ENCODE results near the gene RSU1.
"Not testable (repeated sequence)": the region's sequence is repeated elsewhere in the genome, so short reads cannot be mapped to it uniquely, and the experiment has no call there.

Gene RSU1

GRCh38 chr10:16845248-16845647 is 28.0 kb upstream of the RSU1 start:
- no peak overlapping the region for H3K27ac ChIP-seq
- no peak overlapping the region for H3K4me3 ChIP-seq
- DNase-seq (ENCODE audit: low spot score) = no peak
- TF ChIP-seq CTCF (IDR thresholded peaks at IDR 0.05) = no peak

DNA sequence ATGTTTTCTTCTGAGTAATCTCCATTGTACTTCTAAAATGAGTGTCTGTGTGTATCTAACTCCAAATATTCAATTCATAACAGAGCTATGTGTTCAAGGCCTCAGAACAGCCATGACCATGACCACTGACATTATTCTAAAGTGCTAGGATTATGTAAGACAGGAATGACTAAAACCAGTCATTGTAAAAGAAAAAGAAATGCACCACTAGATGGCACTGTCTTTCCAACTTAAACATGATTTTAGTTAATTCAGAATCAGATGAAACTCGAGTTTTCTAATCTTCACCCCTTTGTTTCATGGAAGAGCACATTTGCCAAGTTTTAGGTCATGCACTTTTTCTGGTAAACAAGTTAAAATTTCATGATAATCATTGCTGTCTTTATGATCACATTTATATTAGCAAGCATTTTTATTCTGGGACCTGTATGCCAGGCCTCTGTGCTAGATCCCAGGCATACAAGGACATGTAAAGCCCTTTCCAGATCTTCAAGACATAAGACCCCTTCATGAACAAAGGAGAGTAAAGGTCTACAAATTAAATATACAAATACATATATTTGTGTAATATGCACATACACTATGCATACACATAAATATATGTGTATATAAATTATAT is 26.1 kb upstream of the RSU1 start:
- TF ChIP-seq CTCF (IDR thresholded peaks at IDR 0.05) = peak; percentile 49
- H3K4me3 ChIP-seq = no peak overlapping the region
- no peak for DNase-seq (ENCODE audit: low spot score)
- H3K27ac ChIP-seq = no peak overlapping the region

DNA sequence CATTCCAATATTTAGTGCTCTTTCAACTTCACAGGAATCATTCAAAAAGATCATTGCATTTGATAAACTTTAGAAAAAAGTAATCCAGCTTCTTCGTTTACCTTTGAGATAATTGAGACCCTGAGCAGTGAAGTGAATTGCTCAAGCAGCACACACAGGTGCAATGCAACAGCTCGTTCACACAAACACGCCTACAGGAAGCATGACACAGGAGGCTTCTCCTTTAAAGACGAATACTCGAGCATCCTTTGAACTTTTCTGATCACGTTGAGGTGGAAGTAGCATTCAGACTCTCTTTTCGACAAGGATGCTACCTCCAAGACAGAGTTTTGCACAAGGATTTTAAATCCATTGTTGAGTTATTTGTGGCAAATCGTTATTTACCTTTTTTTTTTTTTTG is 18.0 kb upstream of the RSU1 start:
- H3K27ac ChIP-seq = no peak overlapping the region
- TF ChIP-seq CTCF (IDR thresholded peaks at IDR 0.05) = no peak
- DNase-seq (ENCODE audit: low spot score) = no peak
- H3K4me3 ChIP-seq = no peak overlapping the region

- peak; percentile 78 for DNase-seq (ENCODE audit: low spot score)
- TF ChIP-seq CTCF (IDR thresholded peaks at IDR 0.05) = no peak
- Histone ChIP-seq H3K27ac (peak overlapping the region; percentile 73 to 87), H3K4me3 (no peak overlapping the region)
Observed at GRCh38 chr10:16832351-16833080, 15.3 kb upstream of the RSU1 start.

- peak; percentile 76 for DNase-seq (ENCODE audit: low spot score)
- no peak for TF ChIP-seq CTCF (IDR thresholded peaks at IDR 0.05)
- peak overlapping the region; percentile 8 to 73 for H3K27ac ChIP-seq
- peak overlapping the region; percentile 52 for H3K4me3 ChIP-seq
Observed at GRCh38 chr10:16828701-16829175, 11.5 kb upstream of the RSU1 start.

- TF ChIP-seq CTCF (IDR thresholded peaks at IDR 0.05) = peak; percentile 26
- DNase-seq (ENCODE audit: low spot score) = peak; percentile 78
- H3K27ac ChIP-seq = peak overlapping the region; percentile 71 to 73
- peak overlapping the region; percentile 52 for H3K4me3 ChIP-seq
Observed at GRCh38 chr10:16828114-16828568, 10.9 kb upstream of the RSU1 start.

DNA sequence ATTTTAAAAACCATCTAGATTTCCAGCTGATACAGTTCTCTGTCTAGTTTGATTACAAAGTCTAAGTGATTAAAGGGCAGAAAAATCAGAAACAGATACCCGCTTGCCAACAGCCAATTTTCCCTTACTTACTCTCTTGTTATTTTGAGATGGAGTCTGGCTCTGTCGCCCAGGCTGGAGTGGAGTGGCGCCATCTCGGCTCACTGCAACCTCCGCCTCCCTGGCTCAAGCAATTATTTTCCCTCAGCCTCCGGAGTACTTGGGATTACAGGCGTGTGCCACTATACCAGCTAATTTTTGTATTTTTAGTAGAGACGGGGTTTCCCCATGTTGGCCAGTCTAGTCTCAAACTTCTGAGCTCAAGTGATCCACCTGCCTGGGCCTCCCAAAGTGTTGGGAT is 10.2 kb upstream of the RSU1 start:
- Histone ChIP-seq H3K27ac (peak overlapping the region; percentile 71 to 73), H3K4me3 (peak overlapping the region; percentile 52)
- not testable (repeated sequence) for DNase-seq (ENCODE audit: low spot score)
